Endothelial cell of umbilical vein (primary cell): ENCODE results near the gene LRFN2. TPM values are rescaled to one million over a fixed set of nuclear protein-coding genes. Genes with fewer than 3 reads are reported as not detected.

Experiments used
- BruUV-seq: library from RNA; stranded (reverse); fragments of 400-500 nt; replicated peaks from 2 replicates; lab custom pipeline; 2021; lab: Mats Ljungman, UMichigan
- CTCF ChIA-PET: fragments of 300-600, 350-600 bp; sonication (Branson Sonifier 250); formaldehyde crosslinking; loops from one replicate; lab custom pipeline; 2021; ENCODE audit warnings: antibody characterized with exemption, inconsistent platforms; lab: Charles Lee
- POLR2A ChIA-PET: fragments of 300-600, 350-600 bp; sonication (Branson Sonifier 250); formaldehyde crosslinking; loops from one replicate; lab custom pipeline; 2021; ENCODE audit warnings: antibody characterized with exemption, inconsistent platforms; lab: Charles Lee
- DNase-seq: peaks from one replicate; pipeline ENCODE4 v3.0.0-alpha.2; 2011; ENCODE audit warnings: low read depth, low spot score
- FAIRE-seq: peaks from 2 replicates; lab custom pipeline; 2011; peaks lifted over from hg19 to GRCh38; lab: Jason Lieb, UNC
- H2AFZ ChIP-seq: 2 replicates; pipeline ENCODE4 v1.6.0; 2012; ENCODE audit warnings: low read depth, low read length, control low read depth, inconsistent platforms
- H3K27ac ChIP-seq: 2 replicates; pipeline ENCODE4 v1.5.1; 2011; ENCODE audit warnings: low read depth, mild to moderate bottlenecking, control low read depth, low read length, moderate library complexity; ENCODE audit not compliant: insufficient read depth
- H3K27me3 ChIP-seq, 2 experiments: 2 replicates each; pipeline versions ENCODE4 v1.6.0 to v1.6.1; 2011; ENCODE audit warnings: low read length in 2 of 2, mixed read lengths in 1 of 2; ENCODE audit not compliant: control insufficient read depth in 2 of 2, insufficient read depth in 2 of 2
- H3K36me3 ChIP-seq, 2 experiments: 2 replicates in 1 of 2; 3 replicates in 1 of 2; pipeline ENCODE4 v1.5.1; 2011; ENCODE audit warnings: low read length in 2 of 2, mild to moderate bottlenecking in 1 of 2, moderate library complexity in 1 of 2; ENCODE audit not compliant: control insufficient read depth in 2 of 2, insufficient read depth in 2 of 2; ENCODE audit errors: extremely low read depth in 1 of 2
- H3K4me1 ChIP-seq: 3 replicates; pipeline ENCODE4 v1.5.1; 2011; ENCODE audit warnings: mild to moderate bottlenecking, low read length; ENCODE audit not compliant: control insufficient read depth, insufficient read depth; ENCODE audit errors: extremely low read depth
- H3K4me2 ChIP-seq: 2 replicates; pipeline ENCODE4 v1.6.1; 2011; ENCODE audit warnings: low read length, control low read depth, mixed read lengths; ENCODE audit not compliant: insufficient read depth
- H3K4me3 ChIP-seq, 3 experiments: fragments of 200-600 bp in 1 of 3; sonication (generic), shearing (Covaris generic) in 1 of 3; replicated peaks in 1 of 3; 2 replicates each; pipeline ENCODE4 v1.5.1; 2011 to 2016; ENCODE audit warnings: control low read depth in 3 of 3, low read length in 3 of 3, mild to moderate bottlenecking in 2 of 3, inconsistent platforms in 1 of 3, low read depth in 1 of 3, moderate library complexity in 1 of 3; ENCODE audit not compliant: insufficient read depth in 1 of 3
- H3K79me2 ChIP-seq: 2 replicates; pipeline ENCODE4 v1.6.0; 2012; ENCODE audit warnings: low read length, inconsistent platforms; ENCODE audit not compliant: control insufficient read depth, insufficient read depth
- H3K9ac ChIP-seq: replicated peaks from 2 replicates; pipeline ENCODE3; 2011; ENCODE audit warnings: low read length, control low read depth; ENCODE audit not compliant: insufficient read depth; ENCODE audit errors: extremely low read depth
- H3K9me1 ChIP-seq: replicated peaks from 3 replicates; pipeline ENCODE4 v1.6.0; 2011; ENCODE audit warnings: mild to moderate bottlenecking, low read length; ENCODE audit not compliant: control insufficient read depth, insufficient read depth; ENCODE audit errors: extremely low read depth
- H3K9me3 ChIP-seq: replicated peaks from 2 replicates; pipeline ENCODE4 v1.5.1; 2012; ENCODE audit warnings: low read length, inconsistent platforms; ENCODE audit not compliant: control insufficient read depth, insufficient read depth
- H4K20me1 ChIP-seq: replicated peaks from 2 replicates; pipeline ENCODE3; 2011; ENCODE audit warnings: mild to moderate bottlenecking, low read length; ENCODE audit not compliant: control insufficient read depth, insufficient read depth; ENCODE audit errors: extremely low read depth
- EZH2 ChIP-seq: IDR thresholded peaks from 2 replicates; pipeline ENCODE4 v1.6.1; 2012; ENCODE audit warnings: borderline replicate concordance, low read depth, mild to moderate bottlenecking, moderate library complexity, low read length, inconsistent platforms; ENCODE audit not compliant: severe bottlenecking
- FOS ChIP-seq: IDR thresholded peaks from 2 replicates; pipeline ENCODE4 v1.6.1; 2011; ENCODE audit warnings: mild to moderate bottlenecking, low read length, moderate library complexity, borderline replicate concordance; ENCODE audit not compliant: insufficient read depth
- GATA2 ChIP-seq: IDR thresholded peaks from 2 replicates; pipeline ENCODE4 v1.7.0; 2011; ENCODE audit warnings: low read depth, mild to moderate bottlenecking, moderate library complexity, mixed read lengths, low read length; ENCODE audit not compliant: insufficient read length, insufficient read depth
- JUN ChIP-seq: IDR thresholded peaks from 2 replicates; pipeline ENCODE4 v1.6.1; 2011; ENCODE audit warnings: borderline replicate concordance, low read depth; ENCODE audit not compliant: insufficient read length, insufficient read depth
- MYC ChIP-seq: IDR thresholded peaks from one replicate; pipeline ENCODE4 v1.6.1; 2011; ENCODE audit warnings: mild to moderate bottlenecking, low read depth, low read length
- POLR2A ChIP-seq: IDR thresholded peaks from 2 replicates; pipeline ENCODE4 v1.6.1; 2012; ENCODE audit warnings: low read depth, mild to moderate bottlenecking, control low read depth, low read length
- POLR2AphosphoS5 ChIP-seq: IDR thresholded peaks from 2 replicates; pipeline ENCODE4 v1.6.1; 2012; ENCODE audit warnings: low read depth, mild to moderate bottlenecking, control low read depth, low read length, moderate library complexity; ENCODE audit not compliant: insufficient read depth
- dilution Hi-C: fragments of 300-500 bp; cut with MboI; formaldehyde crosslinking; loops from one replicate; pipeline ENCODE4 v1.15.0; 2019; ENCODE audit warnings: low sequenced_read_pairs; ENCODE audit not compliant: extremely low pct_ligation_motif_present
- intact Hi-C: fragments of 100-400 bp; cut with micrococcal nuclease; formaldehyde crosslinking; loops from one replicate; pipeline ENCODE4 v1.10.0; 2022
- polyA plus RNA-seq, 4 experiments: library from polyadenylated mRNA; depleted of rRNA in 3 of 4; stranded (reverse) in 3 of 4; unstranded in 1 of 4; fragments of >200 nt; gene quantifications; 2 replicates each; pipeline versions ENCODE4 v1.2.1 to v1.2.3, GENCODE V29; 2011 to 2012; ENCODE audit warnings: missing spikeins in 1 of 4
- total RNA-seq: library from RNA; stranded (reverse); gene quantifications from 2 replicates; pipeline ENCODE4 v1.2.3, GENCODE V29; 2021
- TF ChIP-seq, protein P1 (sequence below): IDR thresholded peaks from 2 replicates; pipeline ENCODE4 v1.6.1; 2011; ENCODE audit not compliant: insufficient read depth, insufficient read length
- TF ChIP-seq, protein P2 (sequence below), 2 donors: IDR thresholded peaks; 1 replicate in 1 of 2; 2 replicates in 1 of 2; pipeline ENCODE4 v1.5.1; 2011; ENCODE audit warnings: low read length in 2 of 2, mild to moderate bottlenecking in 2 of 2, moderate library complexity in 2 of 2, control low read depth in 1 of 2, inconsistent platforms in 1 of 2, low read depth in 1 of 2; ENCODE audit not compliant: insufficient read depth in 1 of 2; ENCODE audit errors: extremely low read depth in 1 of 2

LRFN2 gene
- total and polyA plus RNA-seq, 2 donors (not counting 3 experiments of a cell fraction or from before 2014, with no cell fraction given), result not detected

DNA sequence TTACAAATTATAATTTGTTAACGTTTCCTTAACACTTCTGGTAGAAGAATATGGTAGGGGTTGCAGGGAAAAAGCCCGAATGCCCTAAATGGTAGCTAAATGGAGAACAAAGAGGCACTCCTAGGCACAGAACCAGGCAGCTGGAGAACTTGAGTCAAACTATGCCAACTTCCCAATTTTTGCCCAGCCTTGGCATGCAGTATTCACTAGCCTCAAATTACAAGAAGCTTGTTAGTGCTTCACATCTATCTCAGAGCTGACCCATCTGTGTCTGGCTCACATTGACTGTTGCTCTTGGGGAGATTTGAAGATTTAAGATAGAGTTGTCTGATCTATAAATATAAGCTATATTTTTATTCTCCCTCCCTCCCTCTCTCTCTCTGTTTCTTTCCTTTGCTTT is 19.4 kb upstream of the LRFN2 start:
- Histone ChIP-seq H3K4me2 (no peak overlapping the region), H3K9me3 (no peaks in the 10 kb centered on the region), H3K27ac (no peak overlapping the region), H3K4me3 (no peak overlapping the region), H3K27me3 (no peaks in the 10 kb centered on the region), H3K36me3 (no peaks in the 10 kb centered on the region), H2AFZ (no peak overlapping the region), H3K9ac (no peak overlapping the region), H4K20me1 (no peaks in the 10 kb centered on the region), H3K79me2 (no peaks in the 10 kb centered on the region), H3K4me1 (no peaks in the 10 kb centered on the region), H3K9me1 (no peaks in the 10 kb centered on the region)
- FAIRE-seq, result no peak
- no TSS peak for BruUV-seq
- TF ChIP-seq, protein P1, sequence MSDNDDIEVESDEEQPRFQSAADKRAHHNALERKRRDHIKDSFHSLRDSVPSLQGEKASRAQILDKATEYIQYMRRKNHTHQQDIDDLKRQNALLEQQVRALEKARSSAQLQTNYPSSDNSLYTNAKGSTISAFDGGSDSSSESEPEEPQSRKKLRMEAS, result no peak
- TF ChIP-seq MYC (no peak), GATA2 (no peak), POLR2AphosphoS5 (no peak), EZH2 (no peak), POLR2A (no peak), FOS (no peak), JUN (no peak)
- TF ChIP-seq, protein P2, sequence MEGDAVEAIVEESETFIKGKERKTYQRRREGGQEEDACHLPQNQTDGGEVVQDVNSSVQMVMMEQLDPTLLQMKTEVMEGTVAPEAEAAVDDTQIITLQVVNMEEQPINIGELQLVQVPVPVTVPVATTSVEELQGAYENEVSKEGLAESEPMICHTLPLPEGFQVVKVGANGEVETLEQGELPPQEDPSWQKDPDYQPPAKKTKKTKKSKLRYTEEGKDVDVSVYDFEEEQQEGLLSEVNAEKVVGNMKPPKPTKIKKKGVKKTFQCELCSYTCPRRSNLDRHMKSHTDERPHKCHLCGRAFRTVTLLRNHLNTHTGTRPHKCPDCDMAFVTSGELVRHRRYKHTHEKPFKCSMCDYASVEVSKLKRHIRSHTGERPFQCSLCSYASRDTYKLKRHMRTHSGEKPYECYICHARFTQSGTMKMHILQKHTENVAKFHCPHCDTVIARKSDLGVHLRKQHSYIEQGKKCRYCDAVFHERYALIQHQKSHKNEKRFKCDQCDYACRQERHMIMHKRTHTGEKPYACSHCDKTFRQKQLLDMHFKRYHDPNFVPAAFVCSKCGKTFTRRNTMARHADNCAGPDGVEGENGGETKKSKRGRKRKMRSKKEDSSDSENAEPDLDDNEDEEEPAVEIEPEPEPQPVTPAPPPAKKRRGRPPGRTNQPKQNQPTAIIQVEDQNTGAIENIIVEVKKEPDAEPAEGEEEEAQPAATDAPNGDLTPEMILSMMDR (IDR thresholded peaks at IDR 0.05; ENCODE audit: extremely low read depth in 1 of 2, insufficient read depth in 1 of 2, low read depth in 1 of 2, low read length in 2 of 2), result no peak
- DNase-seq, result no peak
- ChIA-PET CTCF (interaction anchor here (1.6 kb wide), 1 partner anchor 19 kb away, joined by 4 read pairs; the partner anchor contains the start of gene LRFN2), POLR2A (no interaction called here)
- dilution Hi-C loops (no loop called here), intact Hi-C loops (no loop called here)
